GM12878 (cell line): ENCODE data around the gene CHP1. TPM values are rescaled to one million over a fixed set of nuclear protein-coding genes. Genes with fewer than 3 reads are reported as not detected.
"Not testable (repeated sequence)": the region's sequence is repeated elsewhere in the genome, so short reads cannot be mapped to it uniquely, and the experiment has no call there.

Experiments
- ATAC-seq: fragments of 200-7000 bp; cut with Tn5 transposase; 3 replicates; pipeline ENCODE4 v1.9.1; 2020; ENCODE audit warnings: mild to moderate bottlenecking, moderate library complexity
- BruUV-seq: library from RNA; stranded (reverse); fragments of 400-500 nt; replicated peaks from 2 replicates; lab custom pipeline; 2021; lab: Mats Ljungman, UMichigan
- CTCF ChIA-PET: fragments of 300-600 bp; sonication (Branson Sonifier 250); formaldehyde crosslinking; extraction: SDS; loops from one replicate; lab custom pipeline; 2021; ENCODE audit warnings: inconsistent platforms; lab: Yijun Ruan, JAX
- POLR2A ChIA-PET: fragments of 350-600 bp; formaldehyde crosslinking; extraction: SDS; loops from one replicate; lab custom pipeline; 2021; ENCODE audit warnings: inconsistent platforms; lab: Charles Lee
- RAD21 ChIA-PET: fragments of 300-600 bp; sonication (Branson Sonifier 250); formaldehyde crosslinking; loops from one replicate; lab custom pipeline; 2023; ENCODE audit warnings: antibody characterized with exemption; ENCODE audit not compliant: unreplicated experiment; lab: Charles Lee
- SMC1A ChIA-PET: fragments of 300-600 bp; sonication (Branson Sonifier 250); formaldehyde crosslinking; loops from one replicate; lab custom pipeline; 2023; ENCODE audit not compliant: unreplicated experiment, uncharacterized antibody; lab: Charles Lee
- DNase-seq: peaks from one replicate; pipeline ENCODE4 v3.0.0-alpha.2; 2011; ENCODE audit warnings: low read depth, low spot score
- FAIRE-seq: peaks from 3 replicates; lab custom pipeline; 2011; peaks lifted over from hg19 to GRCh38; lab: Jason Lieb, UNC
- H2AFZ ChIP-seq: 2 replicates; pipeline ENCODE4 v1.6.0; 2011; ENCODE audit warnings: low read depth, low read length, control low read depth; ENCODE audit not compliant: control insufficient read depth
- H3K27ac ChIP-seq: 2 replicates; pipeline ENCODE4 v1.5.1; 2011; ENCODE audit warnings: control low read depth; ENCODE audit not compliant: control insufficient read depth, insufficient read depth
- H3K27me3 ChIP-seq, 2 experiments: replicated peaks in 1 of 2; 2 replicates each; pipeline versions ENCODE4 v1.6.0 to v1.6.1; 2011; ENCODE audit warnings: low read length in 1 of 2; ENCODE audit not compliant: control insufficient read depth in 2 of 2, insufficient read depth in 2 of 2
- H3K36me3 ChIP-seq, 2 experiments: 2 replicates each; pipeline ENCODE4 v1.5.1; 2011; ENCODE audit warnings: low read length in 1 of 2; ENCODE audit not compliant: control insufficient read depth in 2 of 2, insufficient read depth in 2 of 2
- H3K4me1 ChIP-seq: 2 replicates; pipeline ENCODE4 v1.6.1; 2011; ENCODE audit warnings: mild to moderate bottlenecking, low read length, moderate library complexity, mixed read lengths; ENCODE audit not compliant: control insufficient read depth, insufficient read depth
- H3K4me2 ChIP-seq: 2 replicates; pipeline ENCODE4 v1.6.0; 2011; ENCODE audit warnings: control low read depth; ENCODE audit not compliant: control insufficient read depth, insufficient read depth
- H3K4me3 ChIP-seq: fragments of 200-600 bp; sonication (generic); 2 replicates; pipeline ENCODE4 v1.5.1; 2016
- H3K79me2 ChIP-seq: 2 replicates; pipeline ENCODE4 v1.6.0; 2011; ENCODE audit warnings: low read length; ENCODE audit not compliant: control insufficient read depth, insufficient read depth
- H3K9ac ChIP-seq: 2 replicates; pipeline ENCODE4 v1.8.0; 2011; ENCODE audit warnings: low read length, control low read depth, mixed read lengths; ENCODE audit not compliant: control insufficient read depth, insufficient read depth
- H3K9me3 ChIP-seq: replicated peaks from 3 replicates; pipeline ENCODE4 v1.5.1; 2011; ENCODE audit warnings: mild to moderate bottlenecking, low read length; ENCODE audit not compliant: control insufficient read depth, insufficient read depth
- H4K20me1 ChIP-seq: 2 replicates; pipeline ENCODE4 v1.6.0; 2011; ENCODE audit not compliant: control insufficient read depth, insufficient read depth
- WGBS: methylation state at CpG from one replicate; pipeline ENCODE4 v1.1.6; 2016; ENCODE audit warnings: low lambda C conversion rate; ENCODE audit not compliant: insufficient replicate concordance, insufficient coverage; ENCODE audit errors: missing lambda C conversion rate; 5-methylcytosine and 5-hydroxymethylcytosine counted together
- in situ Hi-C: fragments of 300-500 bp; cut with MboI; formaldehyde crosslinking; loops from 9 replicates; pipeline ENCODE4 v1.14.3; 2018; ENCODE audit warnings: mixed read lengths
- intact Hi-C: fragments of 100-400 bp; cut with micrococcal nuclease; formaldehyde crosslinking; loops from one replicate; pipeline ENCODE4 v1.14.2; 2022; ENCODE audit not compliant: unreplicated experiment
- polyA plus RNA-seq, 11 experiments: library from polyadenylated mRNA; depleted of rRNA in 4 of 11; unstranded in 6 of 11; stranded (reverse) in 5 of 11; fragments of >200 nt; fragmentation: Nextera tagmentation in 4 of 11; fragmentation: Illumina TruSeq in 1 of 11; extraction: Ambion mirVana in 4 of 11; extraction: Trizol in 1 of 11; gene quantifications; 1 replicate in 1 of 11; 2 replicates in 10 of 11; pipeline versions ENCODE4 v1.2.1 to v1.2.3, GENCODE V29; 2011 to 2016; ENCODE audit warnings: inconsistent platforms in 2 of 11, missing spikeins in 2 of 11, low read depth in 1 of 11
- total RNA-seq, 4 experiments: library from RNA; depleted of rRNA in 3 of 4; stranded (reverse); fragments of >200 nt in 3 of 4; fragmentation: Illumina TruSeq in 1 of 4; extraction: Trizol in 1 of 4; gene quantifications; 2 replicates each; pipeline versions ENCODE4 v1.2.1 to v1.2.3, GENCODE V29; 2013 to 2021
- TF ChIP-seq, protein P1 (sequence below): IDR thresholded peaks from 2 replicates; pipeline ENCODE4 v1.6.1; 2011; ENCODE audit warnings: borderline replicate concordance, low read depth, mild to moderate bottlenecking, moderate library complexity, mixed read lengths, low read length; ENCODE audit not compliant: insufficient read depth; ENCODE audit errors: extremely low read length

Gene CHP1
- total and polyA plus RNA-seq, 10 of the 15 experiments (the other 5 are each of a cell fraction or from before 2014, with no cell fraction given), result 25.7 to 45.9 (median 39.1) TPM

DNA sequence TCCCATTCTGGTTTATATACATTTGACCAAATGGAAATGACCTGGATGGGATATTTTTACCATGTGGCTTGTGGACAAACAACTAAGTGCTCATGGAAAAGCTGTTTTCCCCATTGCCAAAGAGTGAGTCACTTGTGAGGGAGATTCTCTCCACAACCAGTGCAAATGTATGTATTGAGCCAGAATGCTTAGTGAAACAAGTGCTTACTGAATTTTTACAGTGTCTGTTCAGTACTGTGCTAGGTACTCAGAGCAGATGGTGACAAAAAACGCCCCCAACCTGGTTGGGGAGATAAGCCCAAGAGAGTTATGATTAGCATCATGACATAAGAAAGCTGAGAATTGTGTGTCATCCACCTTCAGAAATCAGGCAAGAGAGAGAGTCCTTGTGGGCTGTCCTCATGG, 2.3 kb downstream of the CHP1 start:
- H3K4me2 ChIP-seq, result peak overlapping the region; percentile 18; the same call in 1 of the 2 replicates
- ChIA-PET RAD21 (no interaction called here), SMC1A (no interaction called here), POLR2A (no interaction called here), CTCF (interaction anchor here (1.0 kb wide), 1 partner anchor 100 kb away, joined by 5 read pairs; the partner anchor contains the start of genes NUSAP1 and OIP5)
- H3K4me1 ChIP-seq, result peaks cover 2% of the 10 kb centered on the region; the same call in 1 of the 2 replicates
- BruUV-seq, result no TSS peak
- no peaks in the 10 kb centered on the region for H3K36me3 ChIP-seq
- H3K27me3 ChIP-seq, result no peaks in the 10 kb centered on the region
- no peaks in the 10 kb centered on the region for H4K20me1 ChIP-seq
- TF ChIP-seq, protein P1, sequence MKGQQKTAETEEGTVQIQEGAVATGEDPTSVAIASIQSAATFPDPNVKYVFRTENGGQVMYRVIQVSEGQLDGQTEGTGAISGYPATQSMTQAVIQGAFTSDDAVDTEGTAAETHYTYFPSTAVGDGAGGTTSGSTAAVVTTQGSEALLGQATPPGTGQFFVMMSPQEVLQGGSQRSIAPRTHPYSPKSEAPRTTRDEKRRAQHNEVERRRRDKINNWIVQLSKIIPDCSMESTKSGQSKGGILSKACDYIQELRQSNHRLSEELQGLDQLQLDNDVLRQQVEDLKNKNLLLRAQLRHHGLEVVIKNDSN, result no peak
- H3K4me3 ChIP-seq, result no peak overlapping the region
- H3K9ac ChIP-seq, result no peak overlapping the region
- no peak overlapping the region for H3K27ac ChIP-seq
- no peak for FAIRE-seq
- peaks cover 10% of the 10 kb centered on the region for H3K79me2 ChIP-seq
- in situ Hi-C loops (no loop called here), intact Hi-C loops (loop anchor here (5.0 kb wide), 1 partner anchor 49 kb away; no protein-coding TSS in a partner anchor)
- 0% methylated on average over 1 of the region's 1 CpG for WGBS
- no peaks in the 10 kb centered on the region for H3K9me3 ChIP-seq
- ATAC-seq, result no peak
- H2AFZ ChIP-seq, result no peak overlapping the region
- DNase-seq, result no peak

DNA sequence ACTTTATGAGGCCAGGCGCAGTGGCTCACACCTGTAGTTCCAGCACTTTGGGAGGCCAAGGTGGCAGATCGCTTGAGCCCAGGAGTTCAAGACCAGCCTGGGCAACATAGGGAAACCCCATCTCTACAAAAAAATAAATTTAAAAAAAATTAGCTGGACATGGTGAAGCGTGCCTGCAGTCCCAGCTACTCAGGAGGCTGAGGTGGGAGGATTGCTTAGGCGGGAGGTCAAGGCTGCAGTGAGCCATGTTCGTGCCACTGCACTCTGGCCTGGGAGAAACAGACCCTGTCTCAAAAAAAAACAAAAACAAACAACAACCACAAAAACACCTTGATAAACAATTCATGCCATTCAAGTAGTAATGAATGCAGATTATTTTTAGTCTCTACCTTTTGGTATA, 4.2 kb downstream of the CHP1 start:
- H3K36me3 ChIP-seq, H4K20me1 ChIP-seq, RAD21 ChIA-PET, H3K27me3 ChIP-seq, DNase-seq, H3K9ac ChIP-seq, H3K4me3 ChIP-seq, intact Hi-C loops, H2AFZ ChIP-seq, BruUV-seq, H3K27ac ChIP-seq, H3K4me2 ChIP-seq, H3K4me1 ChIP-seq, ATAC-seq, H3K9me3 ChIP-seq, FAIRE-seq: not testable (repeated sequence)
- H3K79me2 ChIP-seq, result peaks cover 10% of the 10 kb centered on the region
- SMC1A ChIA-PET, result interaction anchor here (1.2 kb wide), 1 partner anchor 19 kb away, joined by 4 read pairs; no protein-coding TSS in a partner anchor
- POLR2A ChIA-PET, result interaction anchor here (1.2 kb wide), 1 partner anchor 11 kb away, joined by 4 read pairs; no protein-coding TSS in a partner anchor
- CTCF ChIA-PET, result interaction anchor here (0.5 to 0.7 kb wide), 2 partner anchors 39 to 67 kb away, joined by 3 read pairs; no protein-coding TSS in a partner anchor
- WGBS, result 95% methylated on average over 5 of the region's 5 CpGs
- in situ Hi-C loops, result loop anchor here (5.0 kb wide), 1 partner anchor 48 kb away; no protein-coding TSS in a partner anchor
